Activated T-helper 1 cell treated with Interleukin-2 at 50 U/mL for 16 hours (primary cell): ENCODE measurements around the gene JMJD1C.
"Not testable (repeated sequence)": the region's sequence is repeated elsewhere in the genome, so short reads cannot be mapped to it uniquely, and the experiment has no call there.

ENCODE experiments used
- DNase-seq: peaks from one replicate; pipeline ENCODE4 v3.0.0-alpha.2; 2020; ENCODE audit warnings: low read depth

JMJD1C gene

DNA sequence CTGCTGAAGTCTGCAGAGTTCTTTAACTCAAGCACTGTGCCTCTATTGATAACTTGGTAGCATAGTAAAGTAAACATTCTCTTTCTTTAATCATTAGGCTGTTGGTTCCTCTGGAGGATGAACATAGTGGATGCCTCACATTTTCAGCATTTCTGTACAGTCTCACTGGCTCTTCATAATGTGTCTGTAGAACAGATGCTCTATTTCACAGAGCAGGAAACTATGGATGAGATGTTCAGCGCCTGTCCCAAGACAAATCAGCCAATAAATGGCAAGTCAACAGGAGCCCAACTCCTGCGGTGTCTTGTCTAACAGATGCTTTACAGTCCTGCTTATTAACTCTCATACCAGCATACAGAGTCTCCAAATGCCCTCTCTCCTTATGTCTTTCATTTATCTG, 296.2 kb downstream of the JMJD1C start:
- DNase-seq = no peak

DNA sequence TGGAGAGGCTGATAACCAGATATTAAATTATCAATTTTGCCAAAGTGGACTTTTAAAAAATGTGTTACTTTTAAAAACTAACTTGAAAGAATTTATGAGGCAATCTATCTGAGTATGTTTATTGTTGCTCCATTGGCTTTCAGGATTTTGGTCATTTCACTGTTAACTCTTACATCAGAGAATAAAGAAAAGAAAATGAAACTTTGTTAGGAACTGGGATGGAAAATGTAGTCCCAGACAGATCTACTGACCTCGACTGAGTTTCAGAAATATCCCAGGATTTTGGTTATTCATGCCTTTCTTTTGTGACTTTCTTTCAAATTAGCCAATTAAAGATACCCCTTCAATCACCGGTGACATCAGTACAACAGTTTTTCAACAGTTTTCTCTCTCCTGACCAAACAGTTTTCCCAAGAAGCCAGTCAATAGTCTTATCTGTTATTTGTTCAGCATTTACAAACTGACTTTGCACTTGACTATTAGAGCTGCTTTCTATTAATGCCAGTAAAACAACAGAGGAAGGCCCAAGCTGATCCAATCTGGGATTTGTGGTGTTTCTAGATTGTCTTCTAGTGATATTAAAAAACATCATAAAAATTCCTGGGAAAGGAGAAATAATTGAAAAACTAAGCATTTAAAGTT, 296.8 kb downstream of the JMJD1C start:
- no peak for DNase-seq

DNA sequence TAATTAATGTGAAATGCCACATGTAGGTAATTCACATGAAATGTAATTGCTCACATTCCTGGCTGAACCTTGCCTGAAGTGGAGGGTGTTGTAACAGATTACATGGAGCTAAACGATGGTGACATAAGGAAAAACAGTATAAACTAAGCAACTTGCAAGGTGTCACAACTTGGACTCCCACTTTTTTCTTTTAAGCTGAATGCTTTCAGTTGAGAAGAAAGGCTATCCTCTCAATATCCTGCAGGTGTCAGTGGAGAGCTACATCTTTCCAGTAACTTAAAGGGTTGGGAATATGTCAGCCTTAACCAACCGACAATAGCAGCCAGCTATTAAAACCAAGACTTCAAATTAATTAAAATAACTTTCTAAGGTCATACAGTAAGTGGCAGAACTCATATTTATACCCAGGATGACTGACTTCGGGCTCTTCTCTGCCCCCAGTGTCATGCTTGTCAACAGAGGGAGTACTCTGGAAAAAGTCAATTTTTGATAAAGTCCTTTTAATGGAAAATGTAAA, 299.0 kb downstream of the JMJD1C start:
- no peak for DNase-seq

DNA sequence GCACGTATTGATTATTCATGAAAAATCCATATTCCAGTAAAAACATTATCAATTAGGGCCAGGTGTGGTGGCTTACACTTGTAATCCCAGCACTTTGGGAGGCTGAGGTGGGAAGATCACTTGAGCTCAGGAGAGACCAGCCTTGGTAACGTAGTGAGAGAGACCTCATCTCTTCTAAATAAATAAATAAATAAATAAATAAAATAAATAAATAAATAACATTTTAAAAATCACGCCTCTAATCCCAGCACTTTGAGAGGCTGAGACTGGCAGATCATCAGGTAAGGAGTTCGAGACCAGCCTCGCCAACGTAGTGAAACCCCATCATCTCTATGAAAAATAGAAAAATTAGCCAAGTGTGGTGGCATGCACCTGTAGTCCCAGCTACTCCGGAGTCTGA, 300.5 kb downstream of the JMJD1C start:
- no peak for DNase-seq

DNA sequence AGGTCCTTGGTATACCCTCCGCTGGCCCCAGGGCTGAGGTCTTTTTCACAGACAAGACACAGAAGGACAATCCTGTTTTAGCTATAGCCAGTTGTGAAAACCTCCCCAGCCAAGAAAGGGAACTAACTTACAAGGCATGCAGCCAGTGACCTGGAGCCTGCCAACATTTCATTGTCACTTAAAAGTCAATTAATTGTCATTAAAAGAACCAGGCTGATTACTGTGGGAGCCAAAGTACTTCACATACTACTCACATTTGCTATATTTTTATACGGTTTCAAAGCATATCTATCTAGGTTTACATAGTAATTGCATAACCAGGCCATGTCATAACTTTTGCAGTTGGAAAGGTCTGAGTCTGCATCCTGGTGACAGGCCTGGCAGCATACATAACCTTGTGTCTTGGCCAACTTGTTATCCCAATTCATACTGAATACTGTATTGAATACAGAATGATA, 301.6 kb downstream of the JMJD1C start:
- DNase-seq = no peak

DNA sequence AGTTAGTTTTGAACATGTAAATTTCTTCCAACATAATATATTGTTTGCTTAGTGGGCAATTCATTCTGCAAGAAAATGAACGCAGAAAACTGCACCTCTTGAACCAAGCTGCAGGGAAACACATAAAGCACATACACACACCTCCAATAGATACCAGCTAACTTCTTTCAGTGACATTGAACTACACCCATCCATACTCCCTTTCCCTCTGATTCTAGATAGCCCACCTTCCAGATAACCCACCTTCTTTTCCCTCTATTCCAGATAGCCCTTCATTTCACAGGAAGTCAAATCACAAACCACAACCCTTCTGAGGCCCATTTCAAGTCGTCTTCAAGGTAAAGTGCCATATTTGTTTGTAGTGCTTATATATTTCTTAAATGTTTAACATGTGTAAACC, 304.2 kb downstream of the JMJD1C start:
- no peak for DNase-seq

DNA sequence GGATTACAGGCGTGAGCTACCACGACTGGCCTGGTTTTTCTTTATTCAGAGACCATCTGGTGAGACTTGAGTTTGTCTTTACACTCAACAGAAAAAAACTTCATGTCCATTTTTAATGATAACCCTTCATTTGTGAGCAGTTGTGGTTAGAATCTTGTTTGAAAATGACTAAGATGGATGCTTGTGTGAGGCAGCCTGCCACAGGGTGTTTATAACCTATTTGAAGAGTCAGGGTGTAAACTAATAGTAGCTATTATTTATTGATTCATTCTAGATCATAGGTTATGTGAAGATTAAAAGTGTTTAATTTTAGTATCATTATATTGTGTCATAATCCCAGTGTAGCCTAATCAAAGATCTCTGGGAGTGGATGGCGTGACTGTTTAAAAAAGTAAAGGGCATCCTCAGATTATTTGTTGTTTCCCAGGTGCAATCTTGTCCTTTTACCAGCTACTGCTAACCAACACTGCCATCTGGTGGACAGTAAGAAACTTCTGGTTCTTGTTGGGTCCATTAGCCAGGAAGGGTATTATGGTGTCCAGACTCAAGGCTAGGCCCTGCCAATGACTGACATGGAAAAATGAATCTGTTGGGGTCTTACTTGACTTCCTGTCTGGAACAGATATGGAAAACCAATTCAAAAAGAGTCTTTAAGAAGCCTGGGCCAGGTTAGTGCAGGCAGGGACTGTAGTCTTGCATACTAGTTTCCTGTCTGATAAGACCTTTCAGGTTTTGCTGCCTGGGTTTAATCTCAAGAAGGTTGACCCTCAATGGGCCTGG, 307.7 kb downstream of the JMJD1C start:
- DNase-seq = peak; percentile 5

DNA sequence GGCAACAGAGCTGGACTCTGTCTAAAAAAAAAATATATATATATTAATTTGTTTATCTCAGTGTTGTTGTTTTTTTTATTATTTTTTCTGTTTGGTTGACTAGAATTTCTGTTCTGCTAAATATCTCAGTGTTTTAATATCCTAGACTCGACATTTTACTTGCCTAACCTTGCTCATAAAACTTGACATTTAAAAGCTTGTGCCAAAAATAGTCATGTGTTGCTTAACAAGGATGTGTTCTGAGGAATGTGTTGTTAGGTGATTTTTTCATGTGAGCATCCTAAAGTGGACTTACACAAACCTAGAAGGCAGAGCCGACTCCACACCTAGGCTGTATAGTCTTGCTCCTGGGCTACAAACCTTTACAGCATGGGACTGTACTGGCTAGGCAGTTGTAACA, 309.5 kb downstream of the JMJD1C start:
- no peak for DNase-seq

DNA sequence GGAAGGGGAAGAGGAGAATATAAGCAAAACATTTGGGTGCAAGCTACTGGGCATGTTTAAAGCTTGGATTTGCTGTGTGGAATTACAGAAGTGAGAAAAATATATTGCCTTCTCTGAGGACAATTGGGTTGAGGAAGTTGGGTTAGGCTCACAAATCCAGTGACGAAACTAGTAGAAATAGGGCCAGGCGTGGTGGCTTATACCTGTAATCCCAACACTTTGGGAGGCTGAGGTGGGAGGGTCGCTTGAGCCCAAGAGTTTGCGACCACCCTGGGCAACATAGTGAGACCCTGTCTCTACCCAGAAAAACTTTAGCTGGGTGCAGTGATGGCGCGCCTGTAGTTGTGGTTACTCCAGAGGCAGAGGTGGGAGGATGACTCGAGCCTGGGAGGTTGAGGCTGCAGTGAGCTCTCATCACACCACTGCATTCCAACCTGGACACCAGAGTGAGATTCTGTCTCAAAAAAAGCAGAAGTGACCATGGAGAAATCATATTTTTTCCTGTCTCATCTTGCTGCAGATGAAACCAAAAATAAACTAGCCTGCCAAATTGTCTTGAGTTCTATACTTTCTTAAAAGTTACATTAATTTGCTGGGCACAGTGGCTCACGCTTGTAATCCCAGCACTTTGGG, 310.3 kb downstream of the JMJD1C start:
- no peak for DNase-seq

DNA sequence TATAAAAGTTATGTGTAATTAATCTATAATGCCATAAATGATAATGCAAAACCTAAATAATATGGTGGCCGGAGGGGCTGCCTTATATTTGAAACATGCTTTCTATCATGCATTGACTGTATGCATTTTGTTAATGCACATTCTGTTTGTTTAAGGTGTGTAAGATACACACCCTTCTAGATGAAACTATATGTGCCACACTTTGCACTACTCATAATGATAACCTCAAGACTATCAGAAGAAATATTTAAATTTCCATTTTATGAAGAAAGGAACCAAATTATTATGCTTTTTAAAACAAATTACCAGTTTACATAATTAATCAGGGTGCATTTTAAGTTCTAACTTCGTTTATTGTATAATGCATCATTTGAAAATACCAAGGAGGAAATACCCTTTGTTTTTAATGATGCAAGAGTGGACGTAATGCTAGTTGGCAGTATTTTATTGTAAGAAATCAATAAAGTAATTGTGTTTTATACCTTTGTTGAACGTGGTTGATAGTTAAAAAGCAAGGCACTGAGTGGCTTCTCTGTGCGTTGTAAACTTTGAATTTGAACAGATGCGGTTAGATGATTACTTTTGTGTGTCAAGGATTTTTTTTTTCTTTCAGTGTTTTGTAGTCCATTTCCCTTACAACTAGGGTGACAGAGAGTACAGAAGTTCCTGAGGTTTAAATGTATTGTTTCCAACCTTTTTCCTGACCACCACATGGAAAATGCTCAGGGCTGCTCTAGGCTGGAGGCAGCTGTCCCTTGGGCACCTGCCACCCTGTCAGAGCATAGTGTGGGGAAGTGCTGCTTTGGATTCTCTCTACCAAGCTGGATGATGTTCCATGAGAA, 311.0 kb downstream of the JMJD1C start:
- DNase-seq = no peak

DNA sequence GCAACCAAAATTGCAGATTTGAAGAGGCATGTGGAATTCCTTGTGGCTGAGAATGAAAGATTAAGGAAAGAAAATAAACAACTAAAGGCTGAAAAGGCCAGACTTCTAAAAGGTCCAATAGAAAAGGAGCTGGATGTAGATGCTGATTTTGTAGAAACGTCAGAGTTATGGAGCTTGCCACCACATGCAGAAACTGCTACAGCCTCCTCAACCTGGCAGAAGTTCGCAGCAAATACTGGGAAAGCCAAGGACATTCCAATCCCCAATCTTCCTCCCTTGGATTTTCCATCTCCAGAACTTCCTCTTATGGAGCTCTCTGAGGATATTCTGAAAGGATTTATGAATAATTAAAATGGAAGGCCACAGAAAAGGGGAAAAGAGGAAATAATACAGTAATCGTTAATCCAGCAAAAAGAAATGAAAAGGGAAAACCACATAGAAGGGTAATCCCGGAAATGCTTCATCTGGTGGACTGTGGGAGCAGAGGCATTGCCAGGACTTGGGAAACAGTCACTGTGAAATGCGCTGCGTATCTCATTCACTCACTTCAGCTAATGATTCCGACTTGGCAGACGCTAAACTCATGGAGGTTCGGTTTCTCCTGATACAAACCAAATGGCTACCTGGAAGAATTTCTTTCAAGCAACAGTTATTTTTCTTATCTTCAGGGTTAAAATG, 311.8 kb downstream of the JMJD1C start:
- DNase-seq = not testable (repeated sequence)

DNA sequence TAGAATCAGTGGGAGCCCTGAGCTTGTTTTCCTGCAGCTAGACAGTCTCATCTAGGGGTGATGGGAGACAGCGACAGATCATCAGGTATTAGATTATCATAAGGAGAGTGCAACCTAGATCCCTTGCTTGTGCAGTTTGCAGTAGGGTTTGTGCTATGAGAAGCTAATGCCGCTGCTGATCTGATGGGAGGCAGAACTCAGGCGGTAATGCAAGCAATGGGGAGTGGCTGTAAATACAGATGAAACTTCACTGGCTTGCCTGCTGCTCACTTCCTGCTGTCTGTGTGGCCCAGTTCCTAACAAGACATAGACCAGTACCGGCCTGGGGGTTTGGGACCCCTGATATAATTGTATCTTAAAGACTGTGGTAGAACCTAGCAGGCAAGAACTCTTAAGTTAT, 315.0 kb downstream of the JMJD1C start:
- no peak for DNase-seq

DNA sequence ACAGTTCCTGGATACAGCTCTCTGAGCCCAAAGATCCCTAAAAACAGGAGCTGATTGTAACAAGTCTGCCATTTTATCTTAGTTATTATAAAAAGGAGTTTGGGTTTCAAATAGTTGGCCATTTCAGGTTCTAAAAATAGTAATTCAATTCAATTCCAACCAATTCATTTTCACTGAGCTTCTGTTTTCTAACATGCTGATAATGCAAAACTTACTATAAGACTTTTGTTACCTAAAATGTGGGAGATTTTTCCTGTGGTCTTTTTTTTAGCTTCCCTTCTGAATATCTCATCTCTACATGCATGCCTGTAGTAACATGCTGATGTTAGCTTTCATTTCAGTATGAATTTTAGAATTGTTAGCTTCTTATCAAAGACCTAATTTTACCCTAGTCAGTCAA, 319.3 kb downstream of the JMJD1C start:
- DNase-seq = no peak

DNA sequence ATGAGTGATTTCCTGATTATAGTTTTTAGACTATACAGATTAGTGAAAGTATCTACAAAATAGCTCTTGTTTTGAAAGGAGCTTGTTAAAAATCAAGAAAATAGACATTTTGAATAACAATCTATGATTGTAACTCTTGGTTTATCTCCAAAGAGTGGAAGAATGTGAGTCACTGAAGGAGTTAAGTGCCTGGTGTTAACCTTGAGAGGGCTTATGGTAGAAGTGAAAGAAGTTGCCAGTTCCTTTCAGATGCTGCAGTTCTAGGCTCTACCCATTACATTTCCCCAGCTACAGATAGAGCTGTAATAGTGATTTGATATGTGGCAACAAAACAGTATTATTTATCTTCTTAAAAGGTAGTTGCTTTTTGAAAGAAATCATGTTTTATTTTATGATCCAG, 320.0 kb downstream of the JMJD1C start:
- no peak for DNase-seq

DNA sequence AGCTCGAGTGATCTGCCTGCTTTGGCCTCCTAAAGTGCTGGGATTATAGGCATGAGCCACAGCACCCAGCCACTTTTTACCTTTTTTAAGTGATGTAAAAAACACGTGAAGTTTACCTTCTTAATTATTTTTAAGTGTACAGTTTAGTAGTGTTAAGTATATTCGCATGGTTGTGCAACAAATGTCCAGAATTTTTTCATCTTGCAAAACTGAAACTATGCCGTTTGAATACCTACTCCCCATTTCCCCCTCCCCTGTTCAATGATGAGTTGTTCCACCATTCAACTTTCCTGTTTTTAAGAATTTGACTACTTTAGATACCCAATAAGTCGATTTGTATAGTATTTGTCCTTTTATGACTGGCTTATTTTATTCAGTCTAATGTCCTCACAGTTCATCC, 321.8 kb downstream of the JMJD1C start:
- DNase-seq = no peak

DNA sequence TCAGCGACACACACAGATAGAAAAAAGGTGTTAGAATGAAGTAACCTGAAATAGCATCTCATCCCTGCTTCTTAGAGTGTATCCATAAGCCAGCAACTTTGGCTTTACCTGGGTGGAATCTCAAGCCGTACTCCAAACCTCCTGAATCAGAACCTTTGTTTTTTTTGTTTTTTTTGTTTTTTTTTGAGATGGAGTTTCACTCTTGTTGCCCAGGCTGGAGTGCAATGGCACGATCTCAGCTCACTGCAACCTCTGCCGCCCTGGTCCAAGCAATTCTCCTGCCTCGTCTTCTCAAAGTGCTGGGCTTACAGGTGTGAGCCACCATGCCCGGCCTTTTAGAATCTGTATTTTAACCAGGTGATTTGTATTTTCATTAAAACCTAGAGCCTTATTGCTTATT, 323.6 kb downstream of the JMJD1C start:
- no peak for DNase-seq

DNA sequence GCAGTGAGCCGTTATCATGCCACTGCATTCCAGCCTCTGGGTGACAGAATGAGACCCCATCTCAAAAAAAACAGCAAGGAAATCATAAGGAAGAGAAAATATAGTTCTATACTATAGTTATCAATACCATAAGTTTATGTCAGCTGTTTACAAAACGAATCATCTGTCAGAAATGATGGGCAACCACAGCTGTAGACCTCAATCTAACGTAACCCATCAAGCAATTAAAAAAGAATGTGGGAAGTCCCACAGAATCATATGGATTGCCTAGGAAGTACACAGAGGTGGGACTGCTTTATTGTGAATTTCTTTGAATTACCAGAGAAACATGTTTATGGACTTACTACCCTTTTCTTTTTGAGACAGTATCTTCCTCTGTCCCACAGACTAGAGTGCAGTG, 325.7 kb downstream of the JMJD1C start:
- DNase-seq = no peak

DNA sequence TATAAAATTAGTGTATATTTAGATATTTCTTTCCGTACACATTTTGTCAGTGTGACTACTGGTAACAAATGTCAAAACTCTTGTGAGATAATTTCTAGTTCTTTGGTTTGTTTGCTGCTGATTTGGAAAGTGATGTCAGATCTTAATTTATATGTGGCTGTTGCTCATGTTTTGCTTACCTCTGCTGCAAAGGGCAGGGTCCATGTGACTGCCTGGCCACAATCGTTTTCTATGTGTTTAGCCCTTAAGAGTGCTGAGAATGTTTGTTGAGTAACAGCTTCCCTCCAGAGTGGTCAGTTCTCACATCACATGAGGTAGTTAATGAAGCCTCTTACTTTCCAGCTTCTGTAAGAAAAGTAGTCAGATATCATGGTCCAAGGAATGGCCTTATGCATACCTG, 328.5 kb downstream of the JMJD1C start:
- DNase-seq = no peak

DNA sequence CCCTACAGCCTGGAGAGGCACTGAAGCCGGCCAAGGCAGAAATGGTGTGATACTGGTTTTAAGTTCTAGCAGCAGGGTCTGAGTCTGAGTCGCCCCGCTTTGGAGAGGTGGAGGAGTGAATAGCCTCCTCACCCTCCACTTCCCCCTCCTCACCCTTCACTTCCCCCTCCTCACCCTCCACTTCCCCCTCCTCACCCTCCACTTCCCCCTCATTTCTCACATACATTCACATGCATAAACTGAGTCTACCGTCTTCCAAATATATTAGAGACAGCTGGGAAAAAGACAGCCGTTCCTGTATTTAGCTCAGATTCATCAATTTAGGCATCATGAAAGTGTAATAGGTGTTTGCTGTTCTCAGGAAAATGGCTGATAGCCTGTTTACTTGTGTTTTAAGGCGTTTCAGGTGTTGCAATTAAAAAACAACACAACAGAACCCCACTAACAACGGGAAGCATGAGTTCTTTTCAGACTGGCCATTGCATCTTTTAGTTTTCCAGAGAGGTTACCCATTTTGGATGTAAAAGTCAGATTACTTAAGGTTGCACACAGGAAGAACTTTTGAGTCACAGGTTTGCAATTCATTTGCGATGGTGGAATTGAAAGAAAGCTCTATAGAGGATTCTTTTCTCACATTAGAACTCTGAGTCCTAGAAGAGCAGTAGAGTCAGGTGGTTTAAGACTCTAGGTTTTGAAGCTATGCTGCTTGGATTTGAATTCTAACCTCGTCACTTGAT, 331.8 kb downstream of the JMJD1C start:
- no peak for DNase-seq

DNA sequence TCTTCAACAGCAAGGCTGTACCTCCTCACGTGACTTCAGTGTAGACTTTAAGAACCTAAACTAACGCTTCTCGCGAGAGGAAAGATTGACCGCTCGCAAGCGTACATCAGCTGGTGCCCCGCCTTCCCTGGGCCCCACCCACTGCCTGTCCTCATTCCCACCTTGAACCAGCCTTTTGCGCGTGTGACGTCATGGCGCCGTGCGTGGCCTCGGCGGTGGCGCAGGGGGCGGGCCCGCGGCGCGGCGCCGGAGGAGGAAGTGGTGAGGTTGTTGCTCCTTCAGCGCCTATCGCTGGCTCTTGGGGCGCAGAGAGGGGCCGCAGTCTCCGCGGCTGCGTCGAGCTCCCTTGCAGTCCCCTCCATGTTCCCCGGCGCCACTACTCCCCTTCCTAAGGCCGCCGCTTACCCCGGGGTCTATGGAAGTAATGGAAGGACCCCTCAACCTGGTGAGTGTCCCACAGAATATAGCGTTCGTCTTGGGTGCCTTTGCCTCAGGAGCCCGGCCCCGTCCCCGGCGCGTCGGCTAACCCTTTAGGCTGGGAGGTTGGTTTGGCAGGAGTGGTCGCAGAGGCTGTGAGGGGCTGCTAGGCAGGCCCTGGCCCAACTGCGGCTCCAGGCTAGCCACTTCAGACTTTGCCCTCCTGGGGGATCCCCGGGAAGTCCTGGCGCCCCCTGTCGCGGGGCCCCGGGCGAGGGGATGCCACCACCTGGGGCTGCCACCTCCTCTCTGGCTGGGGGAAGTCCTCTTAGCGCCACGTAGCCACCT, 332.5 kb downstream of the JMJD1C start, which contains the start of gene NRBF2:
Gene NRBF2 (plus strand): TSS at position 273 of the 765 bp plus-strand sequence. CDS start 143 bp downstream, at position 416.
- peak; percentile 95 for DNase-seq
